ENCODE measurements around the gene CDKN2AIP.

- TF ChIP-seq EZH2 (IDR thresholded peaks at IDR 0.05; ENCODE audit: borderline replicate concordance, low read length) (no peak), CTCF (conservative IDR thresholded peaks at IDR 0.05 in 1 of 2, IDR thresholded peaks at IDR 0.05 in 1 of 2; ENCODE audit: extremely low read depth in 1 of 2, insufficient read depth in 1 of 2, low read depth in 1 of 2, low read length in 2 of 2) (no peak)
Measured at GRCh38 chr4:183411291-183411861, 33.1 kb upstream of the CDKN2AIP start.

All from mammary epithelial cell (primary cell).